Right ventricle myocardium superior (tissue), 1 donor: ENCODE results near the gene TRIM44. TPM values are rescaled to one million over a fixed set of nuclear protein-coding genes. Genes with fewer than 3 reads are reported as not detected.
"Not testable (repeated sequence)": the region's sequence is repeated elsewhere in the genome, so short reads cannot be mapped to it uniquely, and the experiment has no call there.

Source experiments
- ATAC-seq: fragments of 200-7000 bp; cut with Tn5 transposase; one replicate; pipeline ENCODE4 v1.9.1; 2020; ENCODE audit warnings: mild to moderate bottlenecking; ENCODE audit not compliant: poor library complexity
- DNase-seq: peaks from one replicate; pipeline ENCODE4 v3.0.0-alpha.2; 2020
- intact Hi-C: fragments of 100-400 bp; cut with DNase I; formaldehyde crosslinking; loops from one replicate; pipeline ENCODE4 v1.11.2; 2022
- total RNA-seq: library from RNA; stranded (reverse); fragmentation: NEBNext Ultra II Directional; extraction: Animal tissue kit (Norgen Biotek cat#: 25700); gene quantifications from one replicate; pipeline ENCODE4 v1.2.1, GENCODE V29; 2021
- donor health status: DM: no; HTN: yes; CAD: no; lungs with severe emphysema.

The TRIM44 gene
- total RNA-seq, 1 donor from 2014 or later: 34.0 TPM

GRCh38 chr11:35661534-35661933 is 1.0 kb upstream of the TRIM44 start:
- intact Hi-C loops: loop anchor here (5.0 kb wide), 1 partner anchor 39 kb away; no protein-coding TSS in a partner anchor
- ATAC-seq (no peak), DNase-seq (no peak)

DNA sequence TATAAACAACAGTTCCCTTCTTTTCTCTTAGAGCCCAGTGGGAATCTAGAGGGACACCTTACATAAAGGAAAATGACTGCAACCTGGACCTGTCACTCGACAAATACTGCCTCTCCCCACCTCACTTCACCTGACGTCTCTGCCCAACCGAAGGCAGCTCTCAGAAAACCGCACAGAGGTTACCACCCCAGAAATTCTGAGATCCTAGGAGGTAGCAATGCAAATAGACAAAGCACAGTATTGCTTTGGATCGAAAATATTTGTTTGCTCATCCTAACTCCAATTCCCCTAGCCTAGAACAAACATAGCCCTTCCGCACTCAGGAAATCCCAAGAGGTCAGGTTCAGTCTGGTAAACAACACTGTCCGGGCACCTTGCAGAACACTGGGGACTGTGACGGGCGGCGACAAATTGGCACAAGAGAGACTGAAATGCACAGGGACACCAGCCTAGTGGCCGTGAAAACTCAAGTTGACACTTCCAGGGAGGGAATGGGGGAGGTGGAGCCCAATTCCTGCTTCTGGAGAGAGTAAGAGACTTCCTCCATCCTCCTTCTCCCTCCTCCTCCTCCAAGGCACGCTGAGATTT is 420 bp upstream of the TRIM44 start:
- ATAC-seq: peak; percentile 64
- intact Hi-C loops: loop anchor here (5.0 kb wide), 1 partner anchor 40 kb away; no protein-coding TSS in a partner anchor
- DNase-seq: no peak

- no peak for ATAC-seq
- intact Hi-C loops: loop anchor here (5.0 kb wide), 1 partner anchor 41 kb away; no protein-coding TSS in a partner anchor
Measured at GRCh38 chr11:35663408-35663702, 780 bp downstream of the TRIM44 start.

DNA sequence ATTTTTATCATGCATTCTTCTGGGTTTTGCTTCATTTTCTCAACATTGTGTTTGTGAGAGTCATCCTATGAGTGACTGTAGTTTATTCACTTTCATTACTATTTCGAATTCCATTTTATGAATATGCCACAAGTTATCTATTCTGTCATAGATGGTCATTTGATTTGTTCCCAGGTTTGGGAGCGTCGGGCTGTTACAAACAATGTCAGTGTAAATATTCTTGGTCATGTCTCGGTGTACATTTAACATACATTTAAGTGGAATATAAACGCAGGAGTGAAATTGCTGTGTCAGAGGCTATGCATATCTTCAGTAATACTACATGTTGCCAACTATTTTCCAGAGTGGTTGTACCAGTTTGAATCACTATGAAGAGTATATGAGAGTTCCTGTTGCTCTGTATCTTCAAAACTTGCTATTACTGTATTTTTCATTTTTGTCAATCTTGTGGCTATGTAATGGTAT is 2.4 kb downstream of the TRIM44 start:
- ATAC-seq (no peak), DNase-seq (no peak)
- intact Hi-C loops: loop anchor here (5.0 kb wide), 1 partner anchor 43 kb away; no protein-coding TSS in a partner anchor

More at GRCh38 chr11:35663408-35663702, 780 bp downstream of the TRIM44 start:
- DNase-seq: no peak

DNA sequence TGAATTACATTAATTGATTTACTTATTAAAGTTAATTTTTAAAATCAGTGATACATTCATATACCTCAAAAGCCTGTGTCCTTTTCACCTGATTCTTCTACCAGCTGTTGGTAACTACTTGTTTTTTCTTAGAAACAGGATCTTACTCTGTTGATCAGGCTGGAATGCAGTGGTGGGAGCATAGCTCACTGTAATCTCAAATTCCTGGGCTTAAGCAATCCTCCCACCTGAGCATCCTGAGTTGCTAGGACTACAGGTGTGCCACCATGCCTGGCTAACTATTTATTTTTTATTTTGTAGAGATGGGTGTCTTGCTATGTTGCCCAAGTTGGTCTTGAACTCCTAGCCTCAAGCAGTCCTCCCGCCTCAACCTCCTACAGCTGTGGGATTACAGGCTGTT is 4.7 kb downstream of the TRIM44 start:
- ATAC-seq: no peak
- intact Hi-C loops: no loop called here

DNA sequence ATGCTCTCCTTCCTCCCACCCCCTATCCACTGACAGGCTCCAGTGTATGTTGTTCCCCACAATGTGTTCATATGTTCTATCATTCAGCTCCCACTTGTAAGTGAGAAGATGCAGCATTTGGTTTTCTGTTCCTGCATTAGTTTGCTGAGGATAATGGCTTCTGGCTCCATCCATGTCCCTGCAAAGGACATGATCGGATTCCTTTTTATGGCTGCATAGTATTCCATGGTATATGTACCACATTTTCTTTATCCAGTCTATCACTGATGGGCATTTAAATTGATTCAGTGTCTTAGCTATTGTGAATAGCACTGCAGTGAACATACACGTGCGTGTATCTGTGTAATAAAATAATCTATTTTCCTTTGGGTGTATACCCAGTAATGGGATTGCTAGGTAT is 5.8 kb downstream of the TRIM44 start:
- intact Hi-C loops, DNase-seq, ATAC-seq: not testable (repeated sequence)

More for the DNA sequence above, 4.7 kb downstream of the TRIM44 start:
- no peak for DNase-seq

DNA sequence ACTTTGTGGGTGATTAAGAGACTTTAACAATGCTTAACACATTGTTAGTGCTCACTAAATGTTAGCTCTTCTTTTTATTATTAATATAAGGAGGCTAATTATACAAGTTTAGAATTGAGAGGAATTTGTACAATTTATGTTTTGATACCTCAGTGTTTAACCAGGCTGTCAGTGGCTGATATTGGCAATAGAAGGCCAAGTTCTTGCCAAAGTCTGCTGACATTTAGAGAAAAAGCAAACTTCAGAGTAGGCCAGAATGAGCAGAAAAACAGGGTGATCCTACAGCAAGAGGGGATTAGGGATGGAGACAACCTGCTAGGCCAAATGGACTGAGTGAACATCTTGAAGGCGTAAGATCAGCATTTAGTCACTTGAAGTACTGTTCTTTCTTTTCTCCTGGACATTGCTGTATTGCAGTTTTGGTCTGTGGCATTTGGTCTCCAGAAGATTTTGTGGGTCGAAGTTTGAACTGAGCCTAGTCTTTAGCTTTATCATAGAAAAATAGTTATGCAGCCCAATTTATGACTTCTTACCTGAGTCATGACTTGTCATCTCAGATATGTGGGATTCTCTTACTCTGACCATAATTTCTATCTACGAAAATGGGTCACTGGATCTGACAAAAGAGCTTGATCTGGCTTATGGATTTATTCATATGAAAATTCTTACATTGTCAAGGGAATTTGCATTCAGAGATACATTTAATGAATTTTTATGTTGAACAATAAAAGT is 9.0 kb downstream of the TRIM44 start:
- intact Hi-C loops: no loop called here
- ATAC-seq: no peak
- no peak for DNase-seq

- intact Hi-C loops: no loop called here
- DNase-seq: no peak
- peak; percentile 40 for ATAC-seq
Measured at GRCh38 chr11:35672608-35673007, 10.0 kb downstream of the TRIM44 start.

DNA sequence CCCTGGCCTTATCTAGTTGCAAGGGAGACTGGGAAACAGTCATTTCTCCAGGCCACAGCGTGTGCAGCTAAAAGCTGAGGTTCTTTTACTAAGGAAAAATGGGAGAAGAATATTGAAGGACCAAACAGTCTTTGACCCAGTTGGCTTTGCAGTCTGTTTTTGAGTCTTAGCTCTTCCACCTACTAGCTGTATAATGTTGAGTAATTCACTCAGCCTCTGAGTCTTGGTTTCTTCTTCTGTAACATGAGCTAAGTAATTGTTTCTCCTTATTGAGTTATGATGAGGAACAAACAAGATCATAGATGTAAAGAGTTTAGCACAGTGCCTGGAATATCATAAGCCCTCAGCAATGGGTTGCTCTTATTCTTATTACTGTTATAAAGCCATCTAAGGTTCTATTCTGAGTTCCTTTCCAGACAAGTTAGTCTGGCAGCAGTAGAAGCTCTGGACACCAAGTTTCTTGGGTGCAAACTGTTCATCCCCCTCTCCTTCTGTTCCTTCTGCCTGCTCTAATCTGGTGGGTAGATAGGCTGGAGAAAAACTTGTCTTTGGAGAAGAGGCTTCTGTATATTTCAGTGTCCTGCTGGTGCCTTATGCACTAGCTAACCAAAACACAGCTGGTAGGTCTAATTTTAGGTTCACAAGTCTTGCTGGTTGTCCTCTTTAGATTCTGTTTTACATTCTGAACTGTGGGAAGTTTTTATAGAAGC is 13.5 kb downstream of the TRIM44 start:
- intact Hi-C loops: no loop called here
- peak; percentile 66 for ATAC-seq
- DNase-seq: no peak

- intact Hi-C loops: no loop called here
- ATAC-seq: peak; percentile 12
- DNase-seq: no peak
Measured at GRCh38 chr11:35676611-35676965, 14.0 kb downstream of the TRIM44 start.

DNA sequence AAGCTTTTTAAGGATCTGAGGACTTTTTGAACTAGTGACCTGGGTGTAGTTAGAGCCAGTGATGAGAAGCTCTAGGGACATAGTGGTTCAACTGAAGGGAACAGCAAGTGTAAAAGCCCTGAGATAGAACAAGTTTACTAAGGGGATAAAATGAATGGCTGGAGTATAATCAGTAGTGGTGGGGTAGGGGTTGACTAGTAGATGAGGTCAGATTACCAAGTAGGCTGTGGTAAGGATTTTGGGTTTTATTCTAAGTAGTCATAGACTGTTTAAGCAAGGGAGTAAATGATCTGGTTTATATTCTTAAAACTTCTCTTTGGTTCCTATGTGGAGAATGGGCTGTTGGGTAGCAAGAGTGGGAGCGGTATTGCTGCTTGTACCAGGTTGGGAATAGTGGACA is 15.3 kb downstream of the TRIM44 start:
- DNase-seq (no peak), ATAC-seq (no peak)
- intact Hi-C loops: no loop called here

DNA sequence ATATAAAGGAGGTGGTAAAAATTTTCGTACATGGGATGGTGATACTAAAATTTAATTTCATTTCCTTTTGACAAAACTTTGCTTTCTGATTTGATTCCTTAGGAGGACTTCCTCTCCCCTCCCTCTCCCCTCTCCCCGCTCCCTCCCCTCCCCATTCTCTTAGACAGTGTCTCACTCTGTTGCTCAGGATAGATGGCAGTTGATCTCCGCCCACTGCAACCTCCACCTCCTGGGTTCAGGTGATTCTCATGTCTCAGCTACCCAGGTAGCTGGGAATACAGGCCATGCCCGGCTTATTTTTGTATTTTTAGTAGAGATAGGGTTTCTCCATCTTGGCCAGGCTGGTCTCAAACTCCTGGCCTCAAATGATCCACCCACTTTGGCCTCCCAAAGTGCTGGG is 15.9 kb downstream of the TRIM44 start:
- intact Hi-C loops: no loop called here
- DNase-seq: no peak
- no peak for ATAC-seq

DNA sequence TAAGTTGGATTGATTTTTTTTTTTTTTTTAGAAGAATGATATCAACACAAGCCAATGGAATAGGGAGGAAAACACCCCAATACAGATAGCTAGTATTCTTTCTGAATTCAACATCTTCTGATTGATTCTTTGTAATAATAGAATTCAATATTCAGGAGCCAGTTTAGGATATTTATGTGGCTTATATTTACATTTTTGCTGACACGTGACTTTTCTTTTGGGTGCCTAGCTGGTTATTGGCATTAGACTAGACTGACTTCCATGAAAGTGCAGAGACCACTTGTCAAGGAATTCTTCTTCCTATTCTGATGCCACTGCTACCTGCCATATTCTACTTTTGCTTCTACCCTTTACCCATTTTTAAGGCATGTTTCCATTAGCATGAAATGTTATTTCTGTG is 16.4 kb downstream of the TRIM44 start:
- DNase-seq (no peak), ATAC-seq (no peak)
- intact Hi-C loops: no loop called here

DNA sequence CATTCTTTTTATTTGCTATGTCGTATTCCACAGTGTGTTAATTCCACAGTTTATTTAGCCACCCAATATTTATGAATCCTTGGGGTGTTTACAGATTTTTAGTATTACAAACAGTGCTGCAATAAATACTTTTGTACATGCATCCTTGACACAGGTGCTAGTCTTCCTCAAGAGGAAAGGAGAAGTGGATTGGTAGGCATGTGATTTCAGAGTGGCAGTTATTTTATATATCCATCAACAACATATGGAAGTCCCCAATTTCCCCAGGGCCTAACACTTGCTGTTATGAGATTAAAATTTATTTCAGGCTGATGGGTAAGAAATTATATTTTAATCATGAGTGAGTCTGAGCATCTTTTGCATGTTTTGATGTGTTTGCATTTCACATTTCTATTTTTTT is 17.9 kb downstream of the TRIM44 start:
- no peak for DNase-seq
- intact Hi-C loops: no loop called here

DNA sequence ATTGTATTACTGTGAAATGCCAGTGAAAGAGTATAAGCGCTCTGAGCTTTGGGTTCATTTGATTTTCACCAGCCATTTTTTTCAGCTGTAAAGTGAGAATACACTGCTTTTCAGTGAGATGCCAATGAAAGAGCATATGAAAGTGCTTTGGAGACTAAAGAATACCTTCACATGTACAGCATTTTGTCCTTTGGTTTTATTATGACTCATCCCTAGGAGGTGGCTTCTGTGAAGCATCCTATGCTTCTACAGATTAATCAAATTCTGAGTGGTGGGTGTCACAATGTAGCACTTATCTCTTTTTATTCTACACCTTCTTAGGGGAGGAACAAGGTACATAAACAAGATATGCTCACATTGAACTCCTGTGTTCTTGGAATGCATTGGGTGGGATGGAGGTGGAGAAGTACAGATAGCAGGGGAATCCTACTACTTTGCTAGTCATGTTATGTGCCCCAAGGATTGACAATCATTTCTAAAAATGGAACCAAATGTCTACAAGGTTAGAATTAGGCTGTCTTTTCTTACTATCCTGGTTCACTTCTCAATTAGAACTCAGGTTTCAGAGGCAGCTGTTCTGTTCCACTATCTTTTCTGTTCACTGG is 18.7 kb downstream of the TRIM44 start:
- no peak for DNase-seq
- ATAC-seq: no peak
- intact Hi-C loops: no loop called here

More for the DNA sequence above, 17.9 kb downstream of the TRIM44 start:
- no peak for ATAC-seq

DNA sequence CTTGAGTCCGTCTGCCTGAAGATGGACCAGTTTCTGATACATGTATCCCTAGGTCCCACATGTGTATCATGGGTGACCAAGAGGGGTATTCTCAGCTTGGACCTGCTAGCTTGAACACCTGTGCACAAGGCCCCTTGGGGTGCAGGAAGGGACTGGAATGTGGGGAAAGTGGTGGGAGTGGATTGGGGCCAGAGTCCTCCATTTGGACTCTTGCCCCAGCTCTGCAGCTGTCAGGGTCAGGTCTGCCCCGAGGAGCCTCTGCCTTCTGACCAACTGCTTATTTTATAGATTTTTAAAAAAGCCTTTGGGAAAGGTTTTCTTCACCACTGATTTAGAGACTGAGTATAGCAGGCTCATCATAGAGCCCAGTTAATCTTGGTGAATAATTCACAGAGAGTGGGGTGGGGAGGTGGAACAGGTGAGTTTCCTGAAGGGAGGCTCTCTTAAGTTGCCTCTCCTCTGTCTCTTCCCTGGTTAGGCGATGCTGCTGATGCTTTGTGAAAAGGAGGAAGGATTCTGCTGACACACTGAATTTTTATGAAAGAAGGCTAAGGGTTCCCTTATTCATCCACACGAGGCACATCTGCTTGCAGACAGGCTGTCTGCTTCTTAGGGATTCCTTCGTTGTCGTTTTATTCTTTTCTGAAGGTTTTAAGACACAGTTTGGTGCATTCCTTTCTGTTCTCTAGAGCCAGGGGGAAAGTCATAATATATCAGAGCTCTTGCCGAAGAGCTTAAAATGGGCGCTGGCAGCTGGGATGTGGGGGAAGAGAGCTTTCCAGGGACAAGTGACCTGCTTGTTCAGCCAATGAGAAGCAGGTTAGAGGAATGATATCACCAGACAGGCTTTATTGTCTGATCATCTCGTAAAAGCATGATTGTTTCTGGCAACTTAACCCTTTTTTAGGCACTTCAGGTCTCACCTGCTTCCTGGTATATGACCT is 19.9 kb downstream of the TRIM44 start:
- ATAC-seq (peak; percentile 64), DNase-seq (no peak)
- intact Hi-C loops: no loop called here

GRCh38 chr11:35683728-35684339 is 21.3 kb downstream of the TRIM44 start:
- DNase-seq (no peak), ATAC-seq (no peak)
- intact Hi-C loops: no loop called here

- DNase-seq: no peak
- ATAC-seq: no peak
- intact Hi-C loops: no loop called here
Measured at GRCh38 chr11:35688023-35688422, 25.4 kb downstream of the TRIM44 start.
